Measurements from ENCODE around the gene CCDC146. TPM values are rescaled to one million over a fixed set of nuclear protein-coding genes. Genes with fewer than 3 reads are reported as not detected.
"Not testable (repeated sequence)": the region's sequence is repeated elsewhere in the genome, so short reads cannot be mapped to it uniquely, and the experiment has no call there.

The CCDC146 gene, protein sequence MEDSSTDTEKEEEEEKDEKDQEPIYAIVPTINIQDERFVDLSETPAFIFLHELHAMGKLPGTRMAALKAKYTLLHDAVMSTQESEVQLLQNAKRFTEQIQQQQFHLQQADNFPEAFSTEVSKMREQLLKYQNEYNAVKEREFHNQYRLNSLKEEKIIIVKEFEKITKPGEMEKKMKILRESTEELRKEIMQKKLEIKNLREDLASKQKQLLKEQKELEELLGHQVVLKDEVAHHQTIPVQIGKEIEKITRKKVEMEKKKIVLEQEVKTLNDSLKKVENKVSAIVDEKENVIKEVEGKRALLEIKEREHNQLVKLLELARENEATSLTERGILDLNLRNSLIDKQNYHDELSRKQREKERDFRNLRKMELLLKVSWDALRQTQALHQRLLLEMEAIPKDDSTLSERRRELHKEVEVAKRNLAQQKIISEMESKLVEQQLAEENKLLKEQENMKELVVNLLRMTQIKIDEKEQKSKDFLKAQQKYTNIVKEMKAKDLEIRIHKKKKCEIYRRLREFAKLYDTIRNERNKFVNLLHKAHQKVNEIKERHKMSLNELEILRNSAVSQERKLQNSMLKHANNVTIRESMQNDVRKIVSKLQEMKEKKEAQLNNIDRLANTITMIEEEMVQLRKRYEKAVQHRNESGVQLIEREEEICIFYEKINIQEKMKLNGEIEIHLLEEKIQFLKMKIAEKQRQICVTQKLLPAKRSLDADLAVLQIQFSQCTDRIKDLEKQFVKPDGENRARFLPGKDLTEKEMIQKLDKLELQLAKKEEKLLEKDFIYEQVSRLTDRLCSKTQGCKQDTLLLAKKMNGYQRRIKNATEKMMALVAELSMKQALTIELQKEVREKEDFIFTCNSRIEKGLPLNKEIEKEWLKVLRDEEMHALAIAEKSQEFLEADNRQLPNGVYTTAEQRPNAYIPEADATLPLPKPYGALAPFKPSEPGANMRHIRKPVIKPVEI
- total RNA-seq (2013; cell fraction: nucleolus; rRNA removed), result 25.7 and 34.4 TPM in 2 replicates
- 0.90 and 1.6 TPM in 2 replicates for total RNA-seq (2014; rRNA removed)
- total RNA-seq (2014; rRNA removed; fragmentation: Illumina TruSeq; extraction: Trizol), result 1.3 and 1.5 TPM in 2 replicates
- total RNA-seq (2021), result 1.2 and 2.0 TPM in 2 replicates
- 1.4 TPM for polyA plus RNA-seq (2011; ENCODE audit: low read depth)
- polyA plus RNA-seq (2011; rRNA removed), result 5.3 and 6.0 TPM in 2 replicates
- polyA plus RNA-seq (2011; cell fraction: cytosol; rRNA removed), result 1.5 and 1.8 TPM in 2 replicates
- polyA plus RNA-seq (2011; cell fraction: nucleus; rRNA removed), result 11.7 and 14.8 TPM in 2 replicates
- 1.6 and 2.2 TPM in 2 replicates for polyA plus RNA-seq (2012)
- polyA plus RNA-seq (2014; fragmentation: Illumina TruSeq; extraction: Trizol), result 1.7 and 2.7 TPM in 2 replicates
- under 1 TPM; 0.55 to 0.84 TPM for polyA plus RNA-seq (2014; fragmentation: Nextera tagmentation; extraction: Ambion mirVana)
- polyA plus RNA-seq (2014; rRNA removed), result 1.1 and 2.0 TPM in 2 replicates
- polyA plus RNA-seq (2016; fragmentation: Nextera tagmentation; extraction: Ambion mirVana), result 1 to 10 TPM in 1 of 2 experiments, under 1 TPM in 1; 0.28 to 1.2 TPM
- polyA minus RNA-seq (2011; rRNA and poly(A)+ RNA removed), result 1.5 and 3.4 TPM in 2 replicates
- polyA minus RNA-seq (2011; cell fraction: cytosol; rRNA and poly(A)+ RNA removed), result 1.9 TPM in 1 of 2 replicates, not detected in the other
- 4.5 and 6.9 TPM in 2 replicates for polyA minus RNA-seq (2011; cell fraction: nucleus; rRNA and poly(A)+ RNA removed)
- percentile 61 among the genes with signal in this experiment for Bru-seq, nascent RNA
- BruChase-seq, experiment 1, labeled RNA remaining after a 6-hour chase, result percentile 79 among the genes with signal in this experiment
- percentile 70 among the genes with signal in this experiment for BruChase-seq, experiment 2, labeled RNA remaining after a 2-hour chase
- long read RNA-seq, experiment 1, partial matches to known transcripts, result 0 of 2 reads
- long read RNA-seq, experiment 1, other reads (novel, unspliced or antisense), result 2 of 2 reads
- long read RNA-seq, experiment 2, partial matches to known transcripts, result 0 of 5 reads
- long read RNA-seq, experiment 2, other reads (novel, unspliced or antisense), result 5 of 5 reads

- Histone ChIP-seq H3K4me3 (peak within 1 kb of the TSS; percentile 70), H3K9ac (ENCODE audit: control insufficient read depth, insufficient read depth, low read length) (peak within 1 kb of the TSS; percentile 52), H3K4me2 (ENCODE audit: control insufficient read depth, insufficient read depth) (peak within 1 kb of the TSS; percentile 60), H2AFZ (ENCODE audit: control insufficient read depth, low read depth, low read length) (peak within 1 kb of the TSS; percentile 68)
- in situ Hi-C loops (cut with MboI); H3K27ac ChIP-seq (ENCODE audit: control insufficient read depth, insufficient read depth); POLR2A ChIA-PET; H3K27me3 ChIP-seq (replicated peaks in 1 of 2; ENCODE audit: control insufficient read depth in 2 of 2, insufficient read depth in 2 of 2, low read length in 1 of 2); H3K79me2 ChIP-seq (ENCODE audit: control insufficient read depth, insufficient read depth, low read length); H3K4me1 ChIP-seq (ENCODE audit: control insufficient read depth, insufficient read depth, low read length); H3K36me3 ChIP-seq (ENCODE audit: control insufficient read depth in 2 of 2, insufficient read depth in 2 of 2, low read length in 1 of 2); H4K20me1 ChIP-seq (ENCODE audit: control insufficient read depth, insufficient read depth); H3K9me3 ChIP-seq (replicated peaks; ENCODE audit: control insufficient read depth, insufficient read depth, low read length): not testable (repeated sequence)
- intact Hi-C loops (cut with micrococcal nuclease; ENCODE audit: unreplicated experiment), result loop anchor here (2.0 to 5.0 kb wide), 3 partner anchors 70 to 209 kb away; no protein-coding TSS in a partner anchor
- WGBS (ENCODE audit: insufficient coverage, insufficient replicate concordance, low lambda C conversion rate, missing lambda C conversion rate), result under 1% methylated on average over 45 of the region's 50 CpGs
- BruUV-seq (replicated peaks), result TSS peak; percentile 76
- peak; percentile 97 for DNase-seq (ENCODE audit: low read depth, low spot score)
- ChIA-PET CTCF (interaction anchor here (0.9 to 1.5 kb wide), 6 partner anchors 10 to 210 kb away, joined by 3 to 31 read pairs (median 4); no protein-coding TSS in a partner anchor), RAD21 (ENCODE audit: unreplicated experiment) (interaction anchor here (0.6 to 1.6 kb wide), 9 partner anchors 27 to 293 kb away, joined by 3 to 31 read pairs (median 4); partner anchors contain the start of gene FGL2), SMC1A (ENCODE audit: uncharacterized antibody, unreplicated experiment) (interaction anchor here (0.9 to 1.3 kb wide), 8 partner anchors 78 to 213 kb away, joined by 3 to 33 read pairs (median 4); no protein-coding TSS in a partner anchor)
- peak; percentile 99 for ATAC-seq
- FAIRE-seq, result peak; percentile 94
- TF ChIP-seq, protein P1, sequence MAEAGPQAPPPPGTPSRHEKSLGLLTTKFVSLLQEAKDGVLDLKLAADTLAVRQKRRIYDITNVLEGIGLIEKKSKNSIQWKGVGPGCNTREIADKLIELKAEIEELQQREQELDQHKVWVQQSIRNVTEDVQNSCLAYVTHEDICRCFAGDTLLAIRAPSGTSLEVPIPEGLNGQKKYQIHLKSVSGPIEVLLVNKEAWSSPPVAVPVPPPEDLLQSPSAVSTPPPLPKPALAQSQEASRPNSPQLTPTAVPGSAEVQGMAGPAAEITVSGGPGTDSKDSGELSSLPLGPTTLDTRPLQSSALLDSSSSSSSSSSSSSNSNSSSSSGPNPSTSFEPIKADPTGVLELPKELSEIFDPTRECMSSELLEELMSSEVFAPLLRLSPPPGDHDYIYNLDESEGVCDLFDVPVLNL (IDR thresholded peaks at IDR 0.05; ENCODE audit: low read depth, low read length), result peak; percentile 67
- peak; percentile 95 for TF ChIP-seq SREBF1 (IDR thresholded peaks at IDR 0.05; ENCODE audit: low read length)
- 0 out of 2 replicates have a peak, but pooled peaks have one; percentile 23 for TF ChIP-seq PAX5 (IDR thresholded peaks at IDR 0.05; ENCODE audit: borderline replicate concordance, low read depth, low read length)
- TF ChIP-seq TARDBP (IDR thresholded peaks at IDR 0.05; ENCODE audit: borderline replicate concordance), result peak; percentile 90
- TF ChIP-seq RAD51 (IDR thresholded peaks at IDR 0.05), result peak; percentile 49; the same call in 1 of the 2 replicates
- peak; percentile 85 for TF ChIP-seq RUNX3 (IDR thresholded peaks at IDR 0.05; ENCODE audit: low read length)
- peak; percentile 69 for TF ChIP-seq YY1 (IDR thresholded peaks at IDR 0.05; ENCODE audit: low read depth, low read length)
- TF ChIP-seq FOS (IDR thresholded peaks at IDR 0.05; ENCODE audit: borderline replicate concordance, extremely low read depth, insufficient read length), result peak; percentile 11
- TF ChIP-seq CREM (IDR thresholded peaks at IDR 0.05; ENCODE audit: low read depth), result peak; percentile 89
- TF ChIP-seq MTA2 (IDR thresholded peaks at IDR 0.05; ENCODE audit: low read depth), result peak; percentile 79
- peak; percentile 80 for TF ChIP-seq GABPA (IDR thresholded peaks at IDR 0.05; ENCODE audit: low read depth)
- peak; percentile 74 for TF ChIP-seq SIN3A (IDR thresholded peaks at IDR 0.05; ENCODE audit: low read depth, low read length)
- TF ChIP-seq NR2F1 (conservative IDR thresholded peaks at IDR 0.05), result peak; percentile 87
- peak; percentile 88 for TF ChIP-seq NR2C2 (IDR thresholded peaks at IDR 0.05; ENCODE audit: borderline replicate concordance, control insufficient read depth, insufficient read length, low read depth)
- TF ChIP-seq CHD2 (IDR thresholded peaks at IDR 0.05; ENCODE audit: borderline replicate concordance, low read depth, low read length), result peak; percentile 73; the same call in 1 of the 2 replicates
- TF ChIP-seq ESRRA (IDR thresholded peaks at IDR 0.05; ENCODE audit: low read length), result peak; percentile 49; the same call in 1 of the 2 replicates
These were observed at the start of gene CCDC146 for GRCh38 chr7:77121860-77122681. TSS of gene CCDC146 (plus strand) at chr7:77122615. CDS start at chr7:77167669, 45,054 bp downstream.

Measured in GM12878 (cell line).